COLO829 (cell line): ENCODE results near the gene NDUFS7.
"Not testable (repeated sequence)": the region's sequence is repeated elsewhere in the genome, so short reads cannot be mapped to it uniquely, and the experiment has no call there.

Experiments
- DNase-seq: peaks from one replicate; pipeline ENCODE4 v3.0.0; 2012; ENCODE audit warnings: low spot score

NDUFS7 gene

GRCh38 chr19:1433119-1434039 is 49.7 kb downstream of the NDUFS7 start:
- no peak for DNase-seq

DNA sequence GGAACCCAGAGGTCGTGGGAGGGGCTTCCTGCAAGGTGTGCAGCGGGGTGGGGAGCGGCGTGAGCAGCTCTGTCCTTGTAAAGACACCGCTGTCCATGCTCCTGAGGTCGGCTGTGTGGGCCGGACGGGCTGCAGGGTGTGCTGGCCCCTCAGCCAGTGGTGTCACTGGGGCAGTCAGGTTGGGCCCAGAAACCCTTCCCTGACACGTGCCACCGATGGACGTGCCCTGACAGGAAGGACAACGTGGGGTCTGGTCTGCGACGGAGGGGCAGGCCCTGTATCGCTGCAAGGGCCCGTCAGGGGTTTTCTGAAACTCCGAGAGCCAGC is 50.3 kb downstream of the NDUFS7 start:
- DNase-seq, result no peak

GRCh38 chr19:1434577-1435060 is 50.9 kb downstream of the NDUFS7 start:
- DNase-seq, result no peak

GRCh38 chr19:1435378-1435989 is 51.8 kb downstream of the NDUFS7 start:
- no peak for DNase-seq

DNA sequence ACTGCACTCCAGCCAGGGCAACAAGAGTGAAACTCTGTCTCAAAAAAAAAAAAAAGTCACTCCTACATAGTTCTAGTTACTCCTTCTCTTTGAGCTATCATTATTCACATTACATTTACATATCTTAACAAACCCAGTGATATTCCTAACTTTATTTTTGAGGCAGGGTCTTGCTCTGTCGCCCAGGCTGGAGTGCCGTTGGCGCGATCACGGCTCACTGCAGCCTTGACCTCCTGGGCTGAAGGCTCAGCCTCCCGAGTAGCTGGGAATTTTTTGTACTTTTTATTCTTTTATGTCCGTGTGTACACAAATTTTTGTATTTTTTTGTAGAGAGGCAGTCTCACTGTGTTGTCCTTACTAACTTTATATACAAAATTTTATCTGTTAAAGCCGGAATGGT is 53.9 kb downstream of the NDUFS7 start:
- no peak for DNase-seq

- DNase-seq, result peak; percentile 95
Measured at GRCh38 chr19:1438035-1438932, 54.6 kb downstream of the NDUFS7 start, which contains the start of gene RPS15. Gene RPS15, plus strand, starts transcription at chr19:1438396. Its CDS starts 30 bp downstream, at chr19:1438426.

GRCh38 chr19:1438933-1439354 is 55.2 kb downstream of the NDUFS7 start:
- no peak for DNase-seq

DNA sequence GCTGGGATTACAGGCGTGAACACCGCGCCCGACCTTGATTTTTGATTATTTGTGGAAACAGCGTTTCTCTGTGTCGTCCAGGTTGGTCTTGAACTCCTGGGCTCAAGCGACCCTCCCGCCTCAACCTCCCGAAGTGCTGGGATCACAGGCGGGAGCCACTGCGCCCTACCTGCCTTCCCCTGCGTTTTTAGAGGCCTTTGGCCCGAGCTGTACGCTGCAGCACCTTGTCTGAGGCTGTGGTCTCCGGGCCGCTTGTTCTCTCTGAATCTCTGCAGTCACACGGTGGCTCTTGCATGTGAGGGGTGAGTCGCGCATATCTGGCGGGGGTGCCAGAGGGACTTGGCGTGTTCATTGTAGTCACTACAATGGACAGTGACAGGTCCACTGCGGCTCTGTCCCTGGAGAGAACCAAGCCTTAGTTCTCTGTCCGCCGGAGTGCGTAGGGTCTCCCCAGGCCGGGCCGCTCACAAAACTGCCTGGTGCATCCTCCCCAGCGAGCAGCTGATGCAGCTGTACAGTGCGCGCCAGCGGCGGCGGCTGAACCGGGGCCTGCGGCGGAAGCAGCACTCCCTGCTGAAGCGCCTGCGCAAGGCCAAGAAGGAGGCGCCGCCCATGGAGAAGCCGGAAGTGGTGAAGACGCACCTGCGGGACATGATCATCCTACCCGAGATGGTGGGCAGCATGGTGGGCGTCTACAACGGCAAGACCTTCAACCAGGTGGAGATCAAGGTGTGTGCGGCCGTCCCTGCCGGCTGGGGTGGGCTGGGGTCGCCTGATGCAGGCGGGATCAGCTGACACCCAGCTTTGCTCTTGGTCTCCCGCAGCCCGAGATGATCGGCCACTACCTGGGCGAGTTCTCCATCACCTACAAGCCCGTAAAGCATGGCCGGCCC is 56.1 kb downstream of the NDUFS7 start:
- DNase-seq, result not testable (repeated sequence)

DNA sequence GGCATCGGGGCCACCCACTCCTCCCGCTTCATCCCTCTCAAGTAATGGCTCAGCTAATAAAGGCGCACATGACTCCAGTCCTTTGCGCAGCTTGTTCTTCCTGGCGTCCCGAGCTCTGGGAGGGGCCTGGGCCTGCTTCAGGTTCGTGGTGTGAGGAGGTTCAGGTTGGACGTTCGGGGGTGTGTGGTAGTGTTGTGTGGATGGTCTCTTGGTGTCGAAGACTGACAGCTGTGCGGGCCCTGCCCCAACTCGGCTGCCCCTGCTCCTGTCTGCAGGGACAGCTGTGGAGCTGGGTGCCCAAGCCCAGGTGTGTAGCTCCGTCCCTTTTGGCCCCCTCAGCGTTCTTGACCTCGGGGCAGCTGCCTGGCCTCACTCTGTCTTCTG is 56.7 kb downstream of the NDUFS7 start:
- no peak for DNase-seq

DNA sequence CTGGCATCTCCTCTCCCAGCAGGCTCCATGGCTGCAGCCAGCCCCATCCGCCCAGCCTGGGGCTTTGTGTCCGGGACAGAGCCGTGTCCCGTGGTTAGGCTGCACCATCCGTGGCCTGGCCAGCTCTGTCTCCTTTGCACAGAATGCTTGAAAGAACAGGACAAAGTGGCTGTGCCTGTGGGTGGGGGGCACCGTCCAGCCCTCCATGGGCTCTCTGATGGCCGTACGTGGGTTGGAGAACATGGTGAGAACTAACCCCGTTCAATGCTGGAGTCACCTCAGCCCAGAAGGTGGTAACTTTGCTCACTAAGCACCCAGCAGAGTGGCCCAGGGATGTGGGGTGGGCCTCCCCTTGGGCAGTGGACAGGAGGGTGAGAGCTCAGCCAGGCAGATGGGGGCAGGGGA is 57.3 kb downstream of the NDUFS7 start:
- DNase-seq, result no peak

DNA sequence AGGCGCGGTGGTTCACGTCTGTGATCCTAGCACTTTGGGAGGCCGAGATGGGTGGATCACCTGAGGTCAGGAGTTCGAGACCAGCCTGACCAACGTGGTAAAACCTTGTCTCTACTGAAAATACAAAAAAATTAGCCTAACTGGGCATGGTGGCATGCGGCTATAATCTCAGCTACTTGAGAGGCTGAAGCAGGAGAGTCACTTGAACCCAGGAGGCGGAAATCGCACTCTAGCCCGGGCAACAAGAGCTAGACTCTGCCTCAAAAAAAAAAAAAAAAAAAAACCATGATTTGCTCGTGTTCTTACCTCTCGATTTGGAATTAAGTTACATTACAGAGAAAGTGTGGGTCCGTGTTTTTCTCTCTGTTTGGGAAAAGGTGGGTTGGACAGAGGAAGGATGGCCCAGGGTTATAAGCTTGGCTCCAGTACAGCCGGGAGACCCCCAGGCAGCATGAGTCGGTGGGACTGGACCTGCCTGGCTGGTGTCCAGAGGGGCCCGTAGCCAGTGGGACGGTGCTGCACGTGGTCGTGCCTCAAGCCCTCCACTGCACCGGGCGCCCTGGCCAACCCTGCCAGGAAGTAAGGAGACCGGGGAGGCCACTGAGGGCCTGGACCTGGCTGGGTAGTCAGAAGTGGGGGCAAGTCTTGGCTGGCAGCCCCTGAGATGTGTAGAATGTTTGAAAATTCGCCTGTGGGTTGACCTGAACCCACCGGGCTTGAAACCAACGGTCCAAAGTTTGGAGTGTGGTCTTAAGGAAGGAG is 58.2 kb downstream of the NDUFS7 start:
- no peak for DNase-seq
